Activated CD8-positive, alpha-beta memory T cell treated with anti-CD3 and anti-CD28 coated beads, Interleukin-2, amount 10 ng/mL, durations not matched to agents 7 days and 5 days (primary cell): ENCODE results near the gene SDK1. TPM values are rescaled to one million over a fixed set of nuclear protein-coding genes. Genes with fewer than 3 reads are reported as not detected.

Experiments
- ATAC-seq: fragments of 150-1000 bp; cut with Tn5 transposase; one replicate; pipeline ENCODE4 v1.10.0; 2021; ENCODE audit warnings: moderate library complexity
- CTCF ChIA-PET: fragments of 350-600 bp; sonication (Branson Sonifier 250); formaldehyde crosslinking; loops from one replicate; lab custom pipeline; 2021; ENCODE audit warnings: antibody characterized with exemption; lab: Charles Lee
- DNase-seq: peaks from one replicate; pipeline ENCODE4 v3.0.0-alpha.2; 2020
- H3K27ac Mint-ChIP-seq: one replicate; pipeline ENCODE4 v1.8.0; 2021; ENCODE audit warnings: mild to moderate bottlenecking, mixed read lengths
- H3K27me3 Mint-ChIP-seq: one replicate; pipeline ENCODE4 v1.8.0; 2021; ENCODE audit warnings: mixed read lengths
- H3K36me3 Mint-ChIP-seq: one replicate; pipeline ENCODE4 v1.8.0; 2021; ENCODE audit warnings: mild to moderate bottlenecking, mixed read lengths
- H3K4me1 Mint-ChIP-seq: one replicate; pipeline ENCODE4 v1.8.0; 2021; ENCODE audit warnings: mixed read lengths
- H3K4me3 Mint-ChIP-seq: one replicate; pipeline ENCODE4 v1.8.0; 2021; ENCODE audit warnings: mild to moderate bottlenecking, moderate library complexity, mixed read lengths
- H3K9me3 Mint-ChIP-seq: one replicate; pipeline ENCODE4 v1.8.0; 2022; ENCODE audit warnings: low read depth, mixed read lengths
- total RNA-seq, 2 experiments: library from RNA; stranded (reverse); gene quantifications; one replicate each; pipeline ENCODE4 v1.2.3, GENCODE V29; 2021

The SDK1 gene
- total RNA-seq, 2 experiments from 2014 or later = 0.05 to 0.06 TPM

- DNase-seq (no peak), ATAC-seq (no peak)
- Mint-ChIP-seq H3K4me1 (peaks cover 6% of the 10 kb centered on the region), H3K4me3 (no peak overlapping the region), H3K36me3 (no peaks in the 10 kb centered on the region), H3K9me3 (no peaks in the 10 kb centered on the region), H3K27ac (no peak overlapping the region), H3K27me3 (peaks cover 63% of the 10 kb centered on the region)
- CTCF ChIA-PET = interaction anchor here (0.9 to 1.3 kb wide), 2 partner anchors 17 to 597 kb away, joined by 3 to 5 read pairs; no protein-coding TSS in a partner anchor
Observed at GRCh38 chr7:3301449-3301731, 338 bp downstream of the SDK1 start.

- H3K27ac Mint-ChIP-seq = no peak overlapping the region
- peaks cover 69% of the 10 kb centered on the region for H3K27me3 Mint-ChIP-seq
- H3K4me3 Mint-ChIP-seq = peak overlapping the region; percentile 37
- no peaks in the 10 kb centered on the region for H3K9me3 Mint-ChIP-seq
- H3K36me3 Mint-ChIP-seq = no peaks in the 10 kb centered on the region
- CTCF ChIA-PET = interaction anchor here (1.3 to 1.4 kb wide), 2 partner anchors 437 to 596 kb away, joined by 5 to 9 read pairs; no protein-coding TSS in a partner anchor
- H3K4me1 Mint-ChIP-seq = peaks cover 6% of the 10 kb centered on the region
- ATAC-seq (no peak), DNase-seq (no peak)
Observed at GRCh38 chr7:3301831-3302618, 973 bp downstream of the SDK1 start.

GRCh38 chr7:3302681-3303320 is 1.7 kb downstream of the SDK1 start:
- ATAC-seq = no peak
- H3K36me3 Mint-ChIP-seq = no peaks in the 10 kb centered on the region
- H3K9me3 Mint-ChIP-seq = no peaks in the 10 kb centered on the region
- H3K4me1 Mint-ChIP-seq = peaks cover 6% of the 10 kb centered on the region
- H3K27me3 Mint-ChIP-seq = peaks cover 73% of the 10 kb centered on the region
- DNase-seq = no peak
- H3K27ac Mint-ChIP-seq = no peak overlapping the region
- CTCF ChIA-PET = interaction anchor here (1.4 kb wide), 1 partner anchor 438 kb away, joined by 9 read pairs; no protein-coding TSS in a partner anchor
- H3K4me3 Mint-ChIP-seq = peak overlapping the region; percentile 7

- peaks cover 78% of the 10 kb centered on the region for H3K27me3 Mint-ChIP-seq
- no peak overlapping the region for H3K27ac Mint-ChIP-seq
- DNase-seq (no peak), ATAC-seq (no peak)
- H3K4me1 Mint-ChIP-seq = peaks cover 6% of the 10 kb centered on the region
- H3K9me3 Mint-ChIP-seq = no peaks in the 10 kb centered on the region
- H3K36me3 Mint-ChIP-seq = no peaks in the 10 kb centered on the region
- H3K4me3 Mint-ChIP-seq = no peak overlapping the region
- CTCF ChIA-PET = no interaction called here
Observed at GRCh38 chr7:3304131-3304530, 3.1 kb downstream of the SDK1 start.

GRCh38 chr7:3307435-3307834 is 6.4 kb downstream of the SDK1 start:
- DNase-seq = no peak
- H3K27me3 Mint-ChIP-seq = peaks cover 85% of the 10 kb centered on the region
- H3K27ac Mint-ChIP-seq = no peak overlapping the region
- H3K36me3 Mint-ChIP-seq = no peaks in the 10 kb centered on the region
- CTCF ChIA-PET = interaction anchor here (2.2 kb wide), 1 partner anchor 13 kb away, joined by 6 read pairs; no protein-coding TSS in a partner anchor
- H3K9me3 Mint-ChIP-seq = no peaks in the 10 kb centered on the region
- no peak overlapping the region for H3K4me3 Mint-ChIP-seq
- H3K4me1 Mint-ChIP-seq = no peaks in the 10 kb centered on the region
- ATAC-seq = no peak

- no peaks in the 10 kb centered on the region for H3K36me3 Mint-ChIP-seq
- no peak for DNase-seq
- no peak overlapping the region for H3K27ac Mint-ChIP-seq
- H3K9me3 Mint-ChIP-seq = no peaks in the 10 kb centered on the region
- CTCF ChIA-PET = interaction anchor here (1.2 to 2.2 kb wide), 2 partner anchors 9 to 11 kb away, joined by 3 to 6 read pairs; no protein-coding TSS in a partner anchor
- ATAC-seq = no peak
- no peaks in the 10 kb centered on the region for H3K4me1 Mint-ChIP-seq
- peaks cover 79% of the 10 kb centered on the region for H3K27me3 Mint-ChIP-seq
- H3K4me3 Mint-ChIP-seq = no peak overlapping the region
Observed at GRCh38 chr7:3309140-3309539, 8.1 kb downstream of the SDK1 start.

GRCh38 chr7:3309956-3310355 is 8.9 kb downstream of the SDK1 start:
- Mint-ChIP-seq H3K27me3 (peaks cover 73% of the 10 kb centered on the region), H3K4me3 (no peak overlapping the region), H3K9me3 (no peaks in the 10 kb centered on the region), H3K36me3 (no peaks in the 10 kb centered on the region), H3K27ac (no peak overlapping the region), H3K4me1 (no peaks in the 10 kb centered on the region)
- DNase-seq (no peak), ATAC-seq (no peak)
- CTCF ChIA-PET = interaction anchor here (1.2 kb wide), 1 partner anchor 8 kb away, joined by 3 read pairs; no protein-coding TSS in a partner anchor

GRCh38 chr7:3310884-3311283 is 9.8 kb downstream of the SDK1 start:
- DNase-seq (no peak), ATAC-seq (no peak)
- H3K9me3 Mint-ChIP-seq = no peaks in the 10 kb centered on the region
- no peaks in the 10 kb centered on the region for H3K36me3 Mint-ChIP-seq
- no peaks in the 10 kb centered on the region for H3K4me1 Mint-ChIP-seq
- H3K27ac Mint-ChIP-seq = no peak overlapping the region
- CTCF ChIA-PET = no interaction called here
- no peak overlapping the region for H3K4me3 Mint-ChIP-seq
- peaks cover 70% of the 10 kb centered on the region for H3K27me3 Mint-ChIP-seq

GRCh38 chr7:3312583-3312982 is 11.5 kb downstream of the SDK1 start:
- DNase-seq (no peak), ATAC-seq (no peak)
- Mint-ChIP-seq H3K9me3 (no peaks in the 10 kb centered on the region), H3K4me1 (no peaks in the 10 kb centered on the region), H3K4me3 (no peak overlapping the region), H3K36me3 (no peaks in the 10 kb centered on the region), H3K27ac (no peak overlapping the region), H3K27me3 (peaks cover 58% of the 10 kb centered on the region)
- CTCF ChIA-PET = no interaction called here

GRCh38 chr7:3318874-3319273 is 17.8 kb downstream of the SDK1 start:
- no peaks in the 10 kb centered on the region for H3K36me3 Mint-ChIP-seq
- H3K4me1 Mint-ChIP-seq = no peaks in the 10 kb centered on the region
- H3K9me3 Mint-ChIP-seq = no peaks in the 10 kb centered on the region
- CTCF ChIA-PET = interaction anchor here (1.2 kb wide), 1 partner anchor 10 kb away, joined by 3 read pairs; no protein-coding TSS in a partner anchor
- H3K27me3 Mint-ChIP-seq = peaks cover 46% of the 10 kb centered on the region
- ATAC-seq (no peak), DNase-seq (no peak)
- H3K27ac Mint-ChIP-seq = no peak overlapping the region
- H3K4me3 Mint-ChIP-seq = no peak overlapping the region

- H3K27ac Mint-ChIP-seq = no peak overlapping the region
- ATAC-seq (no peak), DNase-seq (no peak)
- no peaks in the 10 kb centered on the region for H3K4me1 Mint-ChIP-seq
- H3K27me3 Mint-ChIP-seq = peaks cover 49% of the 10 kb centered on the region
- H3K9me3 Mint-ChIP-seq = no peaks in the 10 kb centered on the region
- H3K4me3 Mint-ChIP-seq = no peak overlapping the region
- CTCF ChIA-PET = interaction anchor here (2.1 kb wide), 1 partner anchor 13 kb away, joined by 6 read pairs; no protein-coding TSS in a partner anchor
- no peaks in the 10 kb centered on the region for H3K36me3 Mint-ChIP-seq
Observed at GRCh38 chr7:3321206-3321605, 20.2 kb downstream of the SDK1 start.

- CTCF ChIA-PET = no interaction called here
- ATAC-seq (no peak), DNase-seq (no peak)
- Mint-ChIP-seq H3K36me3 (no peaks in the 10 kb centered on the region), H3K9me3 (no peaks in the 10 kb centered on the region), H3K4me3 (no peak overlapping the region), H3K4me1 (no peaks in the 10 kb centered on the region), H3K27ac (no peak overlapping the region), H3K27me3 (peaks cover 52% of the 10 kb centered on the region)
Observed at GRCh38 chr7:3321745-3322144, 20.7 kb downstream of the SDK1 start.

- CTCF ChIA-PET = no interaction called here
- no peak for DNase-seq
- peaks cover 56% of the 10 kb centered on the region for H3K27me3 Mint-ChIP-seq
- no peaks in the 10 kb centered on the region for H3K9me3 Mint-ChIP-seq
- H3K4me3 Mint-ChIP-seq = no peak overlapping the region
- ATAC-seq = no peak
- no peak overlapping the region for H3K27ac Mint-ChIP-seq
- no peaks in the 10 kb centered on the region for H3K4me1 Mint-ChIP-seq
- no peaks in the 10 kb centered on the region for H3K36me3 Mint-ChIP-seq
Observed at GRCh38 chr7:3326246-3326645, 25.2 kb downstream of the SDK1 start.

GRCh38 chr7:3327099-3327498 is 26.0 kb downstream of the SDK1 start:
- Mint-ChIP-seq H3K27ac (no peak overlapping the region), H3K27me3 (peaks cover 54% of the 10 kb centered on the region), H3K9me3 (no peaks in the 10 kb centered on the region), H3K36me3 (no peaks in the 10 kb centered on the region), H3K4me1 (no peaks in the 10 kb centered on the region), H3K4me3 (no peak overlapping the region)
- CTCF ChIA-PET = no interaction called here
- DNase-seq = no peak
- ATAC-seq = no peak
